Stimulated activated naive CD8-positive, alpha-beta T cell treated with anti-CD3 and anti-CD28 coated beads, Interleukin-15, amount 100 ng/mL, for 72 hours (primary cell): Measurements from ENCODE around the gene CCDC142.
A peak's percentile ranks its signal among the peaks of the same experiment; 100 is the strongest.
"Not testable (repeated sequence)": the region's sequence is repeated elsewhere in the genome, so short reads cannot be mapped to it uniquely, and the experiment has no call there.

Experiments used
- ATAC-seq: fragments of 150-1000 bp; cut with Tn5 transposase; 2 replicates; pipeline ENCODE4 v1.10.0; 2021; ENCODE audit warnings: mild to moderate bottlenecking, moderate library complexity
- DNase-seq, 2 donors: peaks; one replicate each; pipeline ENCODE4 v3.0.0; 2021 to 2022
- H3K27ac Mint-ChIP-seq, 2 donors: one replicate each; pipeline ENCODE4 v1.8.0; 2022; ENCODE audit warnings: mild to moderate bottlenecking in 2 of 2, mixed read lengths in 2 of 2, moderate library complexity in 2 of 2
- H3K27me3 Mint-ChIP-seq: one replicate; pipeline ENCODE4 v1.8.0; 2022; ENCODE audit warnings: mixed read lengths
- H3K4me1 Mint-ChIP-seq: one replicate; pipeline ENCODE4 v1.8.0; 2022; ENCODE audit warnings: mild to moderate bottlenecking, mixed read lengths
- H3K4me3 Mint-ChIP-seq, 2 donors: one replicate each; pipeline ENCODE4 v1.8.0; 2022; ENCODE audit warnings: mild to moderate bottlenecking in 2 of 2, mixed read lengths in 2 of 2, moderate library complexity in 1 of 2
- H3K9me3 Mint-ChIP-seq, 2 donors: one replicate each; pipeline ENCODE4 v1.8.0; 2022; ENCODE audit warnings: mixed read lengths in 2 of 2

Gene CCDC142

DNA sequence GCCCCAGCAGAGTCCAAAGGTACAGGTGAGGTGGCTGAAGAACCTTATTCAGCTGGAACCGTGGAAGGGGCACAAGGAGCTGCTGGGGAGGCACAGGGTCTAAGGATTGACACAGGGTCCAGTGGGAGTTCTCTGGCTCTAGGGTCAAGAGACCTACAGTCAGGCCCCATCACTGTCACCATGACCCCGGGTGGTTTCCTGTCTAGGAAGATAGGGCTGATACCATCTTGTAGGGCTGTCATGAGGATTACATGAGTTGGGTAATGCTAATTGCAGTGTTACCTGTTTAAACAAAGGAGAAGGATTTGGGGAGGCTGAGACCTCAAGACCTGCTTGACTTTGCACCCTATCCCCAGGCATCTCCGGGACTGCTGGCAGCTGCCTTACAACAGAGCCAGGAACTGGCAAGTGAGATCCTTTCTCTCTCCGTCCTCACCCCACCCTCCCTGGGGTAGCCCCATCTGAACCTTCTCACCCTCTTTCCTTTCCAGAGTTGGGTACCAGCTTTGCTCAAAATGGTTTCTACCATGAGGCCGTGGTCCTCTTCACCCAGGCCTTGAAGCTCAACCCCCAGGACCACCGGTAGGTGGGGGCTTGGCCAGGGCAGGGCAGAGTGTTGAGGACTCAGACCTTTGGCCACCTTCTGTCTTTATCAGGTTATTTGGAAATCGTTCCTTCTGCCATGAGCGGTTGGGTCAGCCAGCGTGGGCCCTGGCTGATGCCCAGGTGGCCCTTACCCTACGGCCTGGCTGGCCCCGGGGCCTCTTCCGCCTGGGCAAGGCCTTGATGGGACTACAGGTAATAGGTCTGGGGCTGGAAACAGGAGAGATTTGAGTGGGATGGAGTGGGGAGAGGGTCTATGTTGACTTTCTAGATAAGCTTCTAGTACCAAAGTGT is 9.1 kb upstream of the CCDC142 start:
- DNase-seq (no peak), ATAC-seq (no peak)
- H3K4me1 Mint-ChIP-seq = peaks cover 2% of the 10 kb centered on the region
- H3K27ac Mint-ChIP-seq = no peak overlapping the region
- H3K27me3 Mint-ChIP-seq = no peaks in the 10 kb centered on the region
- H3K4me3 Mint-ChIP-seq = no peak overlapping the region
- H3K9me3 Mint-ChIP-seq = no peaks in the 10 kb centered on the region

DNA sequence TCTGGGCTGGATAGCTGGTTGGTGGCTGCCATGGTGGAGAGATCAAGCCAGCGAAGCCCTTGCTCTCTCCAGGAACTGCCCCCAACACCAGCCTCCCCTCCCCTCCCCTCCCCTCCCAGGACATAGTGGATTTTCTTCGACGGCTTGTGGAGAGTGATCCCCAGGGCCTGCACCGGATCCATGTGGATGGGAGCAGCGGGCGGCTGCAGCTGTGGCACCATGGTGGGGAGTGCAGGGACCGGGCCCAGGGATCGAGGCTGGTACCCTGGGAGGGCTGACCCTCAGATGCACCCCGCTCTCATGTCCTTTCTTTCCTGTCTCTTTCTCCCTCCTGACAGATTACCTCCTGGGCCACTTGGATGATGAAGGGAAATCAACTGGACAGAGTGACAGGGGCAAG is 7.1 kb upstream of the CCDC142 start:
- DNase-seq (no peak), ATAC-seq (peak; percentile 26)
- no peak overlapping the region for H3K27ac Mint-ChIP-seq
- H3K27me3 Mint-ChIP-seq = no peaks in the 10 kb centered on the region
- H3K4me1 Mint-ChIP-seq = peaks cover 6% of the 10 kb centered on the region
- H3K9me3 Mint-ChIP-seq = no peaks in the 10 kb centered on the region
- no peak overlapping the region for H3K4me3 Mint-ChIP-seq

DNA sequence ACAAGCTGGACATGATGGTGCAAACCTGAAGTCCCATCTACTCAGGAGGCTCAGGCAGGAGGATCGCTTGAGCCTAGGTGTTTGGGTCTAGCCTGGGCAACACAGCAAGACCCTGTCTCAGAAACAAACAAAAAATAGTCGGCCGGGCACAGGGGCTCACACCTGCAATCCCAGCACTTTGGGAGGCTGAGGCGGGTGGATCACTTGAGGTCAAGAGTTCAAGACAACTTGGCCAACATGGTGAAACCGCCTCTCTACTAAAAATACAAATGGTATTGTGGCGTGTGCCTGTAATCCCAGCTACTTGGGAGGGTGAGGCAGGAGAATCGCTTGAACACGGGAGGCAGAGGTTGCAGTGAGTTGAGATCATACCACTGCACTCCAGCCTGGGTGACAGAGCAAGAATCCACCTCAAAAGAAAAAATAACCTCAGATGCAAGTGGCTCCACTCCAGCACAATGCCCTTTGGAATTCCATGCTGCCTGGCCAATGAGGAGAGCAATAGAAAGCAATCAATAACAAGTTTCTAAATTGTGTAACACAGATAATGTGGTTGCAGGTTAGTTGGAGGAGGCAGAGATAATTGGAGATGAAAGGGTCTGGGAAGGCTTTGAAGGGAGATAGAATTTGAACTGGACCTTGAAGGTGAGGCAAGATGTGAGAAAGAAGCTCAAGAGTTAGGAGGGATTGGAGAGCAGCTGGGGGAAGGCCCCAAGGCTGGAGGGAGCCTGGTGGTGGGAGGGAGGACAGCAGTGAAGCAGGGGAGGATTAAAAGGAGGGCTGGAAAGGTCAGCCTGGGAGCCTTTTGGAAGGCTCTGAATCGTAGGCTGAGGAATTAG is 6.1 kb upstream of the CCDC142 start:
- Mint-ChIP-seq H3K27me3 (no peaks in the 10 kb centered on the region), H3K9me3 (no peaks in the 10 kb centered on the region), H3K4me1 (peaks cover 11% of the 10 kb centered on the region), H3K4me3 (no peak overlapping the region), H3K27ac (peak overlapping the region in 1 of 2 donors; percentile 1)
- DNase-seq = no peak
- ATAC-seq = no peak

GRCh38 chr2:74486141-74486540 is 3.3 kb upstream of the CCDC142 start:
- no peaks in the 10 kb centered on the region for H3K27me3 Mint-ChIP-seq

GRCh38 chr2:74483675-74484164 is 922 bp upstream of the CCDC142 start:
- not testable (repeated sequence) for ATAC-seq, H3K27me3 Mint-ChIP-seq, H3K9me3 Mint-ChIP-seq, DNase-seq
- Mint-ChIP-seq H3K27ac (peak overlapping the region; percentile 99), H3K4me3 (peak overlapping the region; percentile 94 to 98), H3K4me1 (peaks cover 48% of the 10 kb centered on the region)

More at GRCh38 chr2:74486141-74486540, 3.3 kb upstream of the CCDC142 start:
- H3K4me1 Mint-ChIP-seq = peaks cover 30% of the 10 kb centered on the region
- no peak overlapping the region for H3K4me3 Mint-ChIP-seq
- no peaks in the 10 kb centered on the region for H3K9me3 Mint-ChIP-seq
- H3K27ac Mint-ChIP-seq = peak overlapping the region in 1 of 2 donors; percentile 43
- no peak for DNase-seq
- ATAC-seq = no peak

GRCh38 chr2:74481961-74482800 is 617 bp downstream of the CCDC142 start:
- Mint-ChIP-seq H3K4me1 (peaks cover 54% of the 10 kb centered on the region), H3K9me3 (no peaks in the 10 kb centered on the region), H3K4me3 (peak overlapping the region; percentile 94 to 98), H3K27me3 (no peaks in the 10 kb centered on the region), H3K27ac (peak overlapping the region; percentile 99)
- peak; percentile 70 for DNase-seq
- ATAC-seq = peak; percentile 67

DNA sequence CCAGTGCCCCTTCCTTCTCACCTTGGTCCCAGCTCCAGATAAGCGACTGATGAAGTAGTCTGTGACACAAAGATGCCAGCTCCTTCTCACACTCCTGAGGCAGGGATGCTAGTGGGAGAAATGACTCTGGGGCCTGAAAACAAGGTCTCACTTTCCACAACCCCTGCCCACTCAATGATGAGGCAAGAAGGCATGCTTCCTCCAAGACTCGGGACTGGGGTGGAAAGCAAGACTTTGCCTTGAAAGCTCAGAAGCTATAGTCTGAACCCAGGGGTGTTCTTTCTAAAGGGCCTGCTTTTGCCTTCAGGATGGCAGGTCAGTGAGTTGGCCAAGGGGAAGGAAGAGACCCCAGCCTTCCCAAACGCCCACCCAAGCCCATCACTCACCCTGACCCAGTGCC is 1.4 kb downstream of the CCDC142 start:
- Mint-ChIP-seq H3K27me3 (no peaks in the 10 kb centered on the region), H3K9me3 (no peaks in the 10 kb centered on the region), H3K4me1 (peaks cover 49% of the 10 kb centered on the region), H3K27ac (no peak overlapping the region), H3K4me3 (peak overlapping the region; percentile 94 to 98)
- ATAC-seq = no peak
- no peak for DNase-seq

- no peak overlapping the region for H3K4me3 Mint-ChIP-seq
- H3K27ac Mint-ChIP-seq = no peak overlapping the region
- H3K27me3 Mint-ChIP-seq = no peaks in the 10 kb centered on the region
- DNase-seq (no peak), ATAC-seq (no peak)
- H3K4me1 Mint-ChIP-seq = peaks cover 46% of the 10 kb centered on the region
- H3K9me3 Mint-ChIP-seq = no peaks in the 10 kb centered on the region
Measured at GRCh38 chr2:74474899-74475298, 7.9 kb downstream of the CCDC142 start.

DNA sequence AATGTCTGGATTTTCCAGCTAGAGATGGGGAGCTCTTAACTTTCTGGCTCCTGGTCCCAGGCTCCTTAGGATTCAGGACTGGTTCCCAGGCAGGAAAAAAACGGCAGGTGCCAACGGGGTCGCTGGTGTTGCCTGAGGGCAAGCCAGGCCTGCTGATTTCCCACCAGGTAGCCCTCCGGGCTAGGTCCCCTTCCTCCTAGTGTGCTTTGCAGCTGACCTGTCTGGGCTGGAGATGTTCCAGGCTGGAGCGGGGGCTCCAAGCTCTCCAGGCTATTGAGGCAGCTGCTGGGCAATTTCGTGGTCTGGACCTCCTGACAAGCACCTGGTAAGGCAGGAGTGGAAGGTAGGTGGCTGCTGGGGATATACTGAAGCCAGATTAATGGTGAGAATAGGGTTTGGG is 8.3 kb downstream of the CCDC142 start:
- ATAC-seq (no peak), DNase-seq (no peak)
- Mint-ChIP-seq H3K27me3 (no peaks in the 10 kb centered on the region), H3K4me1 (peaks cover 48% of the 10 kb centered on the region), H3K27ac (no peak overlapping the region), H3K4me3 (no peak overlapping the region), H3K9me3 (no peaks in the 10 kb centered on the region)

- H3K27ac Mint-ChIP-seq = peak overlapping the region; percentile 94 to 98
- DNase-seq (no peak), ATAC-seq (no peak)
- H3K4me3 Mint-ChIP-seq = peak overlapping the region; percentile 97 to 100
- peaks cover 43% of the 10 kb centered on the region for H3K4me1 Mint-ChIP-seq
- no peaks in the 10 kb centered on the region for H3K9me3 Mint-ChIP-seq
- H3K27me3 Mint-ChIP-seq = no peaks in the 10 kb centered on the region
Measured at GRCh38 chr2:74472945-74473258, 9.9 kb downstream of the CCDC142 start.

DNA sequence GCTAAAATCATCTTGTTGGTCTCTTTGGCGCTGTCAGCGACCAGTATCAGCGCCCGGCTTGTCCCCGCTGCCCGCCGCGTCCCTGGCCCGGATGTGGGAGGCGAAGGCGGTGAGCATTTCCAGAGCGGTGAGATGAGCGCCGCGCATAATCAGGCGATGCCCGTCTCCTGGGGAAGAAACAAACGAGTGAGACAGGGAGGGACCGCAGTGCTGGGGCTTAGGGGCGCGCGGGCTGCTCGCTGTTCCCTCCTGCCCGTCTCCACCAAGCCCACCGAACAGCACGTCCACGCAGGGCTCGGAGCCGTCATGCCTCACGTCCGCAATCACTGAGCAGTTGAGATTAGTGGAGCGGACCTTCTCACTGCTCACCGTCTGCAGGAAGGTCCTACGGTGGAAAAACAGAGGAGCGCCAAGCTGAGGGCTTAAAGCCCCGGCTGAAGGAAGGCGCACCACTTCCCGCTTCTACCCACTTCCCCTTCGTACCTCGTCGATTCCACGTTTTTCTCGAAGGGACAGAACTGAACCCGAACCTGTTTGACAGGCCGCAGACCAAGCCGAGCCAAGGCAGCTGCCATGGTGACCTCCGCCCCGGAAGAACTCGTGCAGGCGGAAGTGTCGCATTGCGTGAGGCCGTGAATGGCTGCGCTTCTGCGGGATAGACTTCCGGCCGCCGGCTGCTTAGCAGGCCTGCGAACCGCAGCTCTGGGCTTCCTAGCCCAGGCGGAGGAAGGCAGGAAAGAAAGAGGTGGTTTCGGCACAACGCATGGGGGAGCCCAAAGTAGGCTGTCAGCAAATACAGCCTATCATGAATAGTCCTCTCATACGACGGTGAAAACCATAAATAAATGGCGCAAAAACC is 10.5 kb downstream of the CCDC142 start, which contains the start of gene MRPL53:
Gene MRPL53 (minus strand): TSS at position 595 of the 859 bp plus-strand sequence. CDS start 20 bp downstream, at position 575.
- H3K9me3 Mint-ChIP-seq = no peaks in the 10 kb centered on the region
- DNase-seq = peak; percentile 92 to 96
- peak within 1 kb of the TSS; percentile 94 to 98 for H3K27ac Mint-ChIP-seq
- H3K27me3 Mint-ChIP-seq = no peaks in the 10 kb centered on the region
- peak; percentile 95 for ATAC-seq
- peak within 1 kb of the TSS; percentile 97 to 100 for H3K4me3 Mint-ChIP-seq
- peaks cover 38% of the 10 kb centered on the region for H3K4me1 Mint-ChIP-seq

- no peak for DNase-seq
- Mint-ChIP-seq H3K27ac (peak overlapping the region; percentile 94 to 98), H3K9me3 (no peaks in the 10 kb centered on the region), H3K4me1 (peaks cover 37% of the 10 kb centered on the region), H3K27me3 (no peaks in the 10 kb centered on the region), H3K4me3 (peak overlapping the region; percentile 97 to 100)
- ATAC-seq = no peak
Measured at GRCh38 chr2:74471332-74472065, 11.3 kb downstream of the CCDC142 start.

GRCh38 chr2:74470742-74471141 is 12.1 kb downstream of the CCDC142 start:
- not testable (repeated sequence) for H3K9me3 Mint-ChIP-seq, ATAC-seq, H3K27me3 Mint-ChIP-seq, DNase-seq
- Mint-ChIP-seq H3K4me1 (peaks cover 42% of the 10 kb centered on the region), H3K4me3 (peak overlapping the region; percentile 7 to 80), H3K27ac (peak overlapping the region in 1 of 2 donors; percentile 28)

- H3K27me3 Mint-ChIP-seq = no peaks in the 10 kb centered on the region
- no peak for DNase-seq
- H3K4me3 Mint-ChIP-seq = peak overlapping the region; percentile 87 to 99
- H3K9me3 Mint-ChIP-seq = no peaks in the 10 kb centered on the region
- H3K27ac Mint-ChIP-seq = peak overlapping the region; percentile 65 to 87
- H3K4me1 Mint-ChIP-seq = peaks cover 49% of the 10 kb centered on the region
- peak; percentile 14 for ATAC-seq
Measured at GRCh38 chr2:74464406-74464805, 18.4 kb downstream of the CCDC142 start.
